GM19043 (cell line): ENCODE data around the gene MS4A4A.

Experiments
- ATAC-seq: cut with Tn5 transposase; IDR thresholded peaks from one replicate; pipeline ENCODE4 v1.9.1; 2021; ENCODE audit warnings: low read depth; ENCODE audit not compliant: unreplicated experiment

The MS4A4A gene

GRCh38 chr11:60345489-60345888 is 65.0 kb downstream of the MS4A4A start:
- no peak for ATAC-seq

DNA sequence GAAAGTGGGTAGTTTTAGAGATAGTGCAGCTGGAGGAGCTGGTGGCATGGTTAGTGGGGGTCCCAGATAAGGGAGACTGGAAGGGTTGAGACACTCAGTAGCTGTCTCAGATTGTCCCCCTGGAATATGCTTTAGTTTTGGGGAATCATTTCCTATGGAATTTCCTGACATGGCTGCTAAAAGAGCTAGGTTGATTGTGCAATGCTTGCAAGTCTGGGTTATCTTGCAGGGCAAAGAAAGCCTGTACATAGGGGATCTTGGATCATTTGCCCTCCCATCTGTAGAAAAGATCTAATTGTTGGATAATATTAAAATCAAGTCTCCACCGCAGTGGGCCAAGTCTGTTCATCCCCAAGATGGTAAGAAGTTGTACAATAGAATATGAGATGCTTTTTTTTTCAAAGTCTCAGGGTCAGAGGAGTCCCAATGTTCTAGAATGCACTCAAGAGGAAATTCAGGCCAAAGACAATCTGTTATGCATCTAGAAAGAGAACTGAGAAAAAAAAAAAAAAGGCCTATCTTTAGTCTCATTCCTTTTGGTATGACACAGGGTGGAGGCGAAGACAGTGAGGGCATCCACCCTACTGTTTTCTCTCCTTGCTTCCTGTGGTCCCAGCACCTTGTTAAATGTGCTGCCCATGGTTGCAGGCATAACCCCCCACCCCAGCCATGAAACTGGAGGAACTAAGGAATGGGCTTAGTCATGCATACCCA is 66.8 kb downstream of the MS4A4A start:
- peak; percentile 76 for ATAC-seq

DNA sequence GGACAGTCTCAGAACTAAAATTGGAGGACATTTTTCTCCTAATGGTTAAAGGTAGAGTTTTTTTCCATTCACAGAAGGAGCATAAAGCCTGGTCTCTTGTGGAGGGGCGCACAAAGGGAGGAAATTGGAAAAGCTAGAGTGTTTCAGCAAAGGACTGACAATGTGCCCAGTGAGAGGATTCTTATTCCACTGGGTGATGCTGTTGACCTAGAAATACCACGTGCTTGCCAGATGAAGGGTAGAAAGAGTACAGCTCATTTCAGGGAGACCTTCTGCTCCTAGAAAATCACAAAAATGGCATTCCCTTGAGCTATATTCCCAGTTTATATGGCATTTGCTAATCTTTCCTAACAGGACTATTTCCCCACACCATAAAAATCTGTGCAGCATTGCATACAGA is 67.7 kb downstream of the MS4A4A start:
- no peak for ATAC-seq

DNA sequence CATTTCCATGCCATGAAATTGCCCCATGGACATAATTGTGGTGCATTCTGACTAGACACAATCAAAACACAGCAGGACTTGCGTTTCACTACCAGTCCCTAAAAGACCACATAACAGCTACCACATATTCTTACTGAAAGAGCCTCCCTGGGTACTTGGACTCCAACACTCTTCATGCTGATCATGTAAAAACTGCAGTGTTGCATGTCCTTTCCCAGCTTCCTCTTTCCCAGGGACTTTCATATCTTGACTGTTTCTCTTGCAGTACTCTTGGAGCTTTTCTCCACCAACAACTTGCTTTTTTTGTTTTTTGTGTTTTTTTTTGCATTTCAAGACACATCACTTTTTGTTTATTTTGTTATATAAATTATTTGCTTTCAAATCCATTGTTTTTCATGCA is 69.5 kb downstream of the MS4A4A start:
- ATAC-seq = no peak

GRCh38 chr11:60357771-60358170 is 77.3 kb downstream of the MS4A4A start:
- no peak for ATAC-seq
